Measurements from ENCODE around the gene PCDH1. TPM values are rescaled to one million over a fixed set of nuclear protein-coding genes. Genes with fewer than 3 reads are reported as not detected.
"Not testable (repeated sequence)": the region's sequence is repeated elsewhere in the genome, so short reads cannot be mapped to it uniquely, and the experiment has no call there.

Gene PCDH1
- 7.9 TPM for total RNA-seq (ENCODE audit: unreplicated experiment)
- long read RNA-seq = 0 reads

- peaks cover 24% of the 10 kb centered on the region for H3K4me1 Mint-ChIP-seq (ENCODE audit: low read depth, unreplicated experiment)
- DNase-seq = peak; percentile 64
- H3K9me3 Mint-ChIP-seq (ENCODE audit: unreplicated experiment) = peaks cover 12% of the 10 kb centered on the region
- peaks cover 13% of the 10 kb centered on the region for H3K27me3 Mint-ChIP-seq (ENCODE audit: unreplicated experiment)
- no peak for TF ChIP-seq CTCF (IDR thresholded peaks at IDR 0.05; ENCODE audit: partially characterized antibody, unreplicated experiment)
- H3K36me3 Mint-ChIP-seq (ENCODE audit: unreplicated experiment) = no peaks in the 10 kb centered on the region
- H3K4me3 Mint-ChIP-seq (ENCODE audit: unreplicated experiment) = peak within 1 kb of the TSS; percentile 87
- H3K27ac Mint-ChIP-seq (ENCODE audit: unreplicated experiment) = no peak within 1 kb of the TSS
Measured at GRCh38 chr5:141878186-141878710, at the start of gene PCDH1. Gene PCDH1 (minus strand): TSS chr5:141878410. CDS start chr5:141878262, 148 bp downstream.

GRCh38 chr5:141926434-141926833, 48.2 kb upstream of the PCDH1 start:
- Mint-ChIP-seq H3K9me3 (ENCODE audit: unreplicated experiment) (peaks cover 5% of the 10 kb centered on the region), H3K27ac (ENCODE audit: unreplicated experiment) (no peak overlapping the region), H3K36me3 (ENCODE audit: unreplicated experiment) (no peaks in the 10 kb centered on the region), H3K27me3 (ENCODE audit: unreplicated experiment) (peaks cover 2% of the 10 kb centered on the region), H3K4me1 (ENCODE audit: low read depth, unreplicated experiment) (peaks cover 2% of the 10 kb centered on the region), H3K4me3 (ENCODE audit: unreplicated experiment) (no peak overlapping the region)
- no peak for DNase-seq
- no peak for TF ChIP-seq CTCF (IDR thresholded peaks at IDR 0.05; ENCODE audit: partially characterized antibody, unreplicated experiment)

- DNase-seq = peak; percentile 94
- Mint-ChIP-seq H3K4me3 (ENCODE audit: unreplicated experiment) (peak within 1 kb of the TSS; percentile 95), H3K9me3 (ENCODE audit: unreplicated experiment) (no peaks in the 10 kb centered on the region), H3K27me3 (ENCODE audit: unreplicated experiment) (peaks cover 5% of the 10 kb centered on the region), H3K36me3 (ENCODE audit: unreplicated experiment) (no peaks in the 10 kb centered on the region), H3K4me1 (ENCODE audit: low read depth, unreplicated experiment) (peaks cover 2% of the 10 kb centered on the region), H3K27ac (ENCODE audit: unreplicated experiment) (peak within 1 kb of the TSS; percentile 79)
- no peak for TF ChIP-seq CTCF (IDR thresholded peaks at IDR 0.05; ENCODE audit: partially characterized antibody, unreplicated experiment)
Measured at GRCh38 chr5:141923448-141924313, 45.5 kb upstream of the PCDH1 start, which contains the start of gene DELE1. Gene DELE1 (plus strand): TSS chr5:141923871. CDS start chr5:141923942, 71 bp downstream.

- H3K4me3 Mint-ChIP-seq (ENCODE audit: unreplicated experiment) = peak overlapping the region; percentile 95
- peak overlapping the region; percentile 43 for H3K27ac Mint-ChIP-seq (ENCODE audit: unreplicated experiment)
- H3K9me3 Mint-ChIP-seq (ENCODE audit: unreplicated experiment); H3K27me3 Mint-ChIP-seq (ENCODE audit: unreplicated experiment); H3K4me1 Mint-ChIP-seq (ENCODE audit: low read depth, unreplicated experiment); H3K36me3 Mint-ChIP-seq (ENCODE audit: unreplicated experiment); DNase-seq: not testable (repeated sequence)
Measured at GRCh38 chr5:141922827-141923447, 44.7 kb upstream of the PCDH1 start.

GRCh38 chr5:141920771-141921170, 42.6 kb upstream of the PCDH1 start:
- no peak for TF ChIP-seq CTCF (IDR thresholded peaks at IDR 0.05; ENCODE audit: partially characterized antibody, unreplicated experiment)
- H3K36me3 Mint-ChIP-seq (ENCODE audit: unreplicated experiment) = no peaks in the 10 kb centered on the region
- H3K9me3 Mint-ChIP-seq (ENCODE audit: unreplicated experiment) = peaks cover 3% of the 10 kb centered on the region
- H3K4me1 Mint-ChIP-seq (ENCODE audit: low read depth, unreplicated experiment) = peaks cover 2% of the 10 kb centered on the region
- peaks cover 3% of the 10 kb centered on the region for H3K27me3 Mint-ChIP-seq (ENCODE audit: unreplicated experiment)
- H3K27ac Mint-ChIP-seq (ENCODE audit: unreplicated experiment) = no peak overlapping the region
- DNase-seq = no peak
- H3K4me3 Mint-ChIP-seq (ENCODE audit: unreplicated experiment) = no peak overlapping the region

All from glutamatergic neuron (in vitro differentiated cells).